Endothelial cell of umbilical vein (primary cell): ENCODE data around the gene VPS29. TPM values are rescaled to one million over a fixed set of nuclear protein-coding genes. Genes with fewer than 3 reads are reported as not detected.

Experiments used
- BruUV-seq: library from RNA; stranded (reverse); fragments of 400-500 nt; replicated peaks from 2 replicates; lab custom pipeline; 2021; lab: Mats Ljungman, UMichigan
- CTCF ChIA-PET: fragments of 300-600, 350-600 bp; sonication (Branson Sonifier 250); formaldehyde crosslinking; loops from one replicate; lab custom pipeline; 2021; ENCODE audit warnings: antibody characterized with exemption, inconsistent platforms; lab: Charles Lee
- POLR2A ChIA-PET: fragments of 300-600, 350-600 bp; sonication (Branson Sonifier 250); formaldehyde crosslinking; loops from one replicate; lab custom pipeline; 2021; ENCODE audit warnings: antibody characterized with exemption, inconsistent platforms; lab: Charles Lee
- DNase-seq: peaks from one replicate; pipeline ENCODE4 v3.0.0-alpha.2; 2011; ENCODE audit warnings: low read depth, low spot score
- FAIRE-seq: peaks from 2 replicates; lab custom pipeline; 2011; peaks lifted over from hg19 to GRCh38; lab: Jason Lieb, UNC
- H2AFZ ChIP-seq: 2 replicates; pipeline ENCODE4 v1.6.0; 2012; ENCODE audit warnings: low read depth, low read length, control low read depth, inconsistent platforms
- H3K27ac ChIP-seq: 2 replicates; pipeline ENCODE4 v1.5.1; 2011; ENCODE audit warnings: low read depth, mild to moderate bottlenecking, control low read depth, low read length, moderate library complexity; ENCODE audit not compliant: insufficient read depth
- H3K27me3 ChIP-seq, 2 experiments: 2 replicates each; pipeline versions ENCODE4 v1.6.0 to v1.6.1; 2011; ENCODE audit warnings: low read length in 2 of 2, mixed read lengths in 1 of 2; ENCODE audit not compliant: control insufficient read depth in 2 of 2, insufficient read depth in 2 of 2
- H3K36me3 ChIP-seq, 2 experiments: 2 replicates in 1 of 2; 3 replicates in 1 of 2; pipeline ENCODE4 v1.5.1; 2011; ENCODE audit warnings: low read length in 2 of 2, mild to moderate bottlenecking in 1 of 2, moderate library complexity in 1 of 2; ENCODE audit not compliant: control insufficient read depth in 2 of 2, insufficient read depth in 2 of 2; ENCODE audit errors: extremely low read depth in 1 of 2
- H3K4me1 ChIP-seq: 3 replicates; pipeline ENCODE4 v1.5.1; 2011; ENCODE audit warnings: mild to moderate bottlenecking, low read length; ENCODE audit not compliant: control insufficient read depth, insufficient read depth; ENCODE audit errors: extremely low read depth
- H3K4me2 ChIP-seq: 2 replicates; pipeline ENCODE4 v1.6.1; 2011; ENCODE audit warnings: low read length, control low read depth, mixed read lengths; ENCODE audit not compliant: insufficient read depth
- H3K4me3 ChIP-seq, 3 experiments: fragments of 200-600 bp in 1 of 3; sonication (generic), shearing (Covaris generic) in 1 of 3; replicated peaks in 1 of 3; 2 replicates each; pipeline ENCODE4 v1.5.1; 2011 to 2016; ENCODE audit warnings: control low read depth in 3 of 3, low read length in 3 of 3, mild to moderate bottlenecking in 2 of 3, inconsistent platforms in 1 of 3, low read depth in 1 of 3, moderate library complexity in 1 of 3; ENCODE audit not compliant: insufficient read depth in 1 of 3
- H3K79me2 ChIP-seq: 2 replicates; pipeline ENCODE4 v1.6.0; 2012; ENCODE audit warnings: low read length, inconsistent platforms; ENCODE audit not compliant: control insufficient read depth, insufficient read depth
- H3K9ac ChIP-seq: replicated peaks from 2 replicates; pipeline ENCODE3; 2011; ENCODE audit warnings: low read length, control low read depth; ENCODE audit not compliant: insufficient read depth; ENCODE audit errors: extremely low read depth
- H3K9me1 ChIP-seq: replicated peaks from 3 replicates; pipeline ENCODE4 v1.6.0; 2011; ENCODE audit warnings: mild to moderate bottlenecking, low read length; ENCODE audit not compliant: control insufficient read depth, insufficient read depth; ENCODE audit errors: extremely low read depth
- H3K9me3 ChIP-seq: replicated peaks from 2 replicates; pipeline ENCODE4 v1.5.1; 2012; ENCODE audit warnings: low read length, inconsistent platforms; ENCODE audit not compliant: control insufficient read depth, insufficient read depth
- H4K20me1 ChIP-seq: replicated peaks from 2 replicates; pipeline ENCODE3; 2011; ENCODE audit warnings: mild to moderate bottlenecking, low read length; ENCODE audit not compliant: control insufficient read depth, insufficient read depth; ENCODE audit errors: extremely low read depth
- EZH2 ChIP-seq: IDR thresholded peaks from 2 replicates; pipeline ENCODE4 v1.6.1; 2012; ENCODE audit warnings: borderline replicate concordance, low read depth, mild to moderate bottlenecking, moderate library complexity, low read length, inconsistent platforms; ENCODE audit not compliant: severe bottlenecking
- FOS ChIP-seq: IDR thresholded peaks from 2 replicates; pipeline ENCODE4 v1.6.1; 2011; ENCODE audit warnings: mild to moderate bottlenecking, low read length, moderate library complexity, borderline replicate concordance; ENCODE audit not compliant: insufficient read depth
- GATA2 ChIP-seq: IDR thresholded peaks from 2 replicates; pipeline ENCODE4 v1.7.0; 2011; ENCODE audit warnings: low read depth, mild to moderate bottlenecking, moderate library complexity, mixed read lengths, low read length; ENCODE audit not compliant: insufficient read length, insufficient read depth
- JUN ChIP-seq: IDR thresholded peaks from 2 replicates; pipeline ENCODE4 v1.6.1; 2011; ENCODE audit warnings: borderline replicate concordance, low read depth; ENCODE audit not compliant: insufficient read length, insufficient read depth
- MAX ChIP-seq: IDR thresholded peaks from 2 replicates; pipeline ENCODE4 v1.6.1; 2011; ENCODE audit not compliant: insufficient read depth, insufficient read length
- MYC ChIP-seq: IDR thresholded peaks from one replicate; pipeline ENCODE4 v1.6.1; 2011; ENCODE audit warnings: mild to moderate bottlenecking, low read depth, low read length
- POLR2A ChIP-seq: IDR thresholded peaks from 2 replicates; pipeline ENCODE4 v1.6.1; 2012; ENCODE audit warnings: low read depth, mild to moderate bottlenecking, control low read depth, low read length
- POLR2AphosphoS5 ChIP-seq: IDR thresholded peaks from 2 replicates; pipeline ENCODE4 v1.6.1; 2012; ENCODE audit warnings: low read depth, mild to moderate bottlenecking, control low read depth, low read length, moderate library complexity; ENCODE audit not compliant: insufficient read depth
- dilution Hi-C: fragments of 300-500 bp; cut with MboI; formaldehyde crosslinking; loops from one replicate; pipeline ENCODE4 v1.15.0; 2019; ENCODE audit warnings: low sequenced_read_pairs; ENCODE audit not compliant: extremely low pct_ligation_motif_present
- intact Hi-C: fragments of 100-400 bp; cut with micrococcal nuclease; formaldehyde crosslinking; loops from one replicate; pipeline ENCODE4 v1.10.0; 2022
- polyA plus RNA-seq, 4 experiments: library from polyadenylated mRNA; depleted of rRNA in 3 of 4; stranded (reverse) in 3 of 4; unstranded in 1 of 4; fragments of >200 nt; gene quantifications; 2 replicates each; pipeline versions ENCODE4 v1.2.1 to v1.2.3, GENCODE V29; 2011 to 2012; ENCODE audit warnings: missing spikeins in 1 of 4
- total RNA-seq: library from RNA; stranded (reverse); gene quantifications from 2 replicates; pipeline ENCODE4 v1.2.3, GENCODE V29; 2021
- TF ChIP-seq, protein P1 (sequence below), 2 donors: IDR thresholded peaks; 1 replicate in 1 of 2; 2 replicates in 1 of 2; pipeline ENCODE4 v1.5.1; 2011; ENCODE audit warnings: low read length in 2 of 2, mild to moderate bottlenecking in 2 of 2, moderate library complexity in 2 of 2, control low read depth in 1 of 2, inconsistent platforms in 1 of 2, low read depth in 1 of 2; ENCODE audit not compliant: insufficient read depth in 1 of 2; ENCODE audit errors: extremely low read depth in 1 of 2

The VPS29 gene
- total and polyA plus RNA-seq, 2 donors (not counting 3 experiments of a cell fraction or from before 2014, with no cell fraction given): 138 to 155 TPM

- intact Hi-C loops: no loop called here
- no peaks in the 10 kb centered on the region for H3K27me3 ChIP-seq
These were observed 2.8 kb downstream of the VPS29 start for GRCh38 chr12:110498984-110499706.

More at GRCh38 chr12:110498984-110499706, 2.8 kb downstream of the VPS29 start:
- Histone ChIP-seq H3K27ac (no peak overlapping the region), H3K4me2 (no peak overlapping the region), H3K9me1 (no peaks in the 10 kb centered on the region), H2AFZ (no peak overlapping the region), H4K20me1 (peaks cover 2% of the 10 kb centered on the region), H3K36me3 (peaks cover 4 to 9% of the 10 kb centered on the region in 2 experiments), H3K4me1 (peaks cover 13% of the 10 kb centered on the region), H3K4me3 (no peak overlapping the region), H3K9ac (no peak overlapping the region), H3K79me2 (peaks cover 49% of the 10 kb centered on the region), H3K9me3 (no peaks in the 10 kb centered on the region)
- no peak for DNase-seq
- no peak for TF ChIP-seq MYC
- TF ChIP-seq EZH2: no peak
- TF ChIP-seq FOS: no peak
- no peak for TF ChIP-seq POLR2AphosphoS5
- no peak for TF ChIP-seq JUN
- TF ChIP-seq GATA2: no peak
- no peak for TF ChIP-seq POLR2A
- no peak for TF ChIP-seq MAX
- TF ChIP-seq, protein P1, sequence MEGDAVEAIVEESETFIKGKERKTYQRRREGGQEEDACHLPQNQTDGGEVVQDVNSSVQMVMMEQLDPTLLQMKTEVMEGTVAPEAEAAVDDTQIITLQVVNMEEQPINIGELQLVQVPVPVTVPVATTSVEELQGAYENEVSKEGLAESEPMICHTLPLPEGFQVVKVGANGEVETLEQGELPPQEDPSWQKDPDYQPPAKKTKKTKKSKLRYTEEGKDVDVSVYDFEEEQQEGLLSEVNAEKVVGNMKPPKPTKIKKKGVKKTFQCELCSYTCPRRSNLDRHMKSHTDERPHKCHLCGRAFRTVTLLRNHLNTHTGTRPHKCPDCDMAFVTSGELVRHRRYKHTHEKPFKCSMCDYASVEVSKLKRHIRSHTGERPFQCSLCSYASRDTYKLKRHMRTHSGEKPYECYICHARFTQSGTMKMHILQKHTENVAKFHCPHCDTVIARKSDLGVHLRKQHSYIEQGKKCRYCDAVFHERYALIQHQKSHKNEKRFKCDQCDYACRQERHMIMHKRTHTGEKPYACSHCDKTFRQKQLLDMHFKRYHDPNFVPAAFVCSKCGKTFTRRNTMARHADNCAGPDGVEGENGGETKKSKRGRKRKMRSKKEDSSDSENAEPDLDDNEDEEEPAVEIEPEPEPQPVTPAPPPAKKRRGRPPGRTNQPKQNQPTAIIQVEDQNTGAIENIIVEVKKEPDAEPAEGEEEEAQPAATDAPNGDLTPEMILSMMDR (IDR thresholded peaks at IDR 0.05; ENCODE audit: extremely low read depth in 1 of 2, insufficient read depth in 1 of 2, low read depth in 1 of 2, low read length in 2 of 2): no peak
- ChIA-PET CTCF (interaction anchor here (1.2 to 5.1 kb wide), 3 partner anchors 30 to 102 kb away, joined by 3 to 40 read pairs (median 13); partner anchors contain the start of genes ARPC3, FAM216A and GPN3), POLR2A (no interaction called here)
- dilution Hi-C loops: no loop called here
- BruUV-seq: no TSS peak
- no peak for FAIRE-seq
